MM.1S (cell line): ENCODE results near the gene LIN7A.

Source experiments
- DNase-seq: peaks from one replicate; pipeline ENCODE4 v3.0.0-alpha.2; 2015
- H2AFZ ChIP-seq: fragments of 300-600 bp; sonication (generic); 2 replicates; pipeline ENCODE4 v1.6.0; 2016; ENCODE audit warnings: antibody characterized with exemption, low read length
- H3F3A ChIP-seq: fragments of 300-600 bp; sonication (generic); 2 replicates; pipeline ENCODE4 v1.6.1; 2016; ENCODE audit warnings: mild to moderate bottlenecking, antibody characterized with exemption, low read length, moderate library complexity, mixed read lengths; ENCODE audit not compliant: insufficient read depth
- H3K27ac ChIP-seq: fragments of 300-600 bp; sonication (generic); 2 replicates; pipeline ENCODE4 v1.5.1; 2016; ENCODE audit warnings: mild to moderate bottlenecking, low read length
- H3K27me3 ChIP-seq: fragments of 300-600 bp; sonication (generic); replicated peaks from 2 replicates; pipeline ENCODE4 v1.6.0; 2016; ENCODE audit warnings: low read length; ENCODE audit not compliant: insufficient read depth
- H3K36me3 ChIP-seq: fragments of 300-600 bp; sonication (generic); replicated peaks from 2 replicates; pipeline ENCODE4 v1.6.1; 2016; ENCODE audit warnings: mild to moderate bottlenecking, low read length, mixed read lengths; ENCODE audit not compliant: insufficient read depth
- H3K4me1 ChIP-seq: fragments of 300-600 bp; sonication (generic); 2 replicates; pipeline ENCODE4 v1.6.1; 2016; ENCODE audit warnings: low read length, mixed read lengths
- H3K4me2 ChIP-seq: fragments of 300-600 bp; sonication (generic); 2 replicates; pipeline ENCODE4 v1.6.0; 2016; ENCODE audit warnings: low read depth, low read length
- H3K4me3 ChIP-seq: fragments of 300-600 bp; sonication (generic); 2 replicates; pipeline ENCODE4 v1.5.1; 2016; ENCODE audit warnings: low read length, mixed read lengths
- H3K79me2 ChIP-seq: fragments of 300-600 bp; sonication (generic); 2 replicates; pipeline ENCODE4 v1.6.1; 2016; ENCODE audit warnings: mixed run types, low read length, mixed read lengths
- H3K9ac ChIP-seq: fragments of 300-600 bp; sonication (generic); 2 replicates; pipeline ENCODE4 v1.6.1; 2016; ENCODE audit warnings: low read length, mixed read lengths
- H3K9me2 ChIP-seq: fragments of 300-600 bp; sonication (generic); replicated peaks from 2 replicates; pipeline ENCODE4 v1.6.1; 2016; ENCODE audit warnings: mild to moderate bottlenecking, low read length, mixed read lengths; ENCODE audit not compliant: insufficient read depth
- H3K9me3 ChIP-seq: fragments of 300-600 bp; sonication (generic); replicated peaks from 2 replicates; pipeline ENCODE4 v1.6.1; 2016; ENCODE audit warnings: mild to moderate bottlenecking, low read length, mixed read lengths; ENCODE audit not compliant: insufficient read depth
- H4K20me1 ChIP-seq: fragments of 300-600 bp; sonication (generic); 2 replicates; pipeline ENCODE4 v1.6.1; 2016; ENCODE audit warnings: mild to moderate bottlenecking, low read length, moderate library complexity, mixed read lengths; ENCODE audit not compliant: insufficient read depth
- EZH2 ChIP-seq: fragments of 300-600 bp; sonication (generic); optimal IDR thresholded peaks from 2 replicates; pipeline ENCODE3; 2017; ENCODE audit warnings: low read depth, mild to moderate bottlenecking, antibody characterized with exemption, low read length, mixed read lengths
- EZH2phosphoT487 ChIP-seq: fragments of 300-600 bp; sonication (generic); IDR thresholded peaks from 2 replicates; pipeline ENCODE4 v1.6.1; 2018; ENCODE audit warnings: antibody characterized with exemption, low read length
- TF ChIP-seq, protein P1 (sequence below): fragments of 300-600 bp; sonication (generic); IDR thresholded peaks from 2 replicates; pipeline ENCODE4 v1.5.1; 2016; ENCODE audit warnings: antibody characterized with exemption, low read length, mixed read lengths

Gene LIN7A

DNA sequence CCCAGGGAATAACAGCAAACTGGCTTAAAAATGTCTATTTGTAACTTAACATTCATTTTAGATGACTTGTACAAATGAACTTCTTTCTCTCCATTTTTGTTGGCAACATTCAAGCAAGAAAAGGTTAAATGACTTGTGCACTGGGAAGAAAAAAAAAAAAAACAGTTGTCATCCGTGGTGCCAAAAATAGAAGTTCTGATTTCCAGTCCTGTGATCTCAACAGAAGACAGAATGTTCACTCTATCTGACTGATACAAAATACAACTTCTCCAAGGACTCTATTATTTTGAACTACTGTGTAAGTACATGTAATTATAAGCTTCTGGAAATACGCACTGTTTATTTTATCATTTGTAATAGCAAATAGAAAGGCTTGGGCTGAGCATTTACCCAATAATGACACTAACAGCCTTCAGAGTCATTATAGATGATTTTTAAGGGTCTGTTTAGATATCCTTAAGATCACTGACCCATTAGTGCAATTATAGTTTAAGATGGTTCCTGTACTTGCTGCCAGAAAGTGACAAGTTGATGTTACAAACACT is 59.9 kb downstream of the LIN7A start:
- H2AFZ ChIP-seq, result no peak overlapping the region
- no peak for DNase-seq
- no peaks in the 10 kb centered on the region for H3K27me3 ChIP-seq
- H3K4me1 ChIP-seq, result peaks cover 24% of the 10 kb centered on the region
- peaks cover 5% of the 10 kb centered on the region; the same call in 1 of the 2 replicates for H3F3A ChIP-seq
- H3K9me3 ChIP-seq, result no peaks in the 10 kb centered on the region
- no peaks in the 10 kb centered on the region for H4K20me1 ChIP-seq
- no peak overlapping the region for H3K9ac ChIP-seq
- no peaks in the 10 kb centered on the region for H3K36me3 ChIP-seq
- no peak overlapping the region for H3K27ac ChIP-seq
- H3K9me2 ChIP-seq, result no peaks in the 10 kb centered on the region
- no peak overlapping the region for H3K4me3 ChIP-seq
- H3K79me2 ChIP-seq, result no peaks in the 10 kb centered on the region
- no peak for TF ChIP-seq EZH2
- TF ChIP-seq EZH2phosphoT487, result no peak
- TF ChIP-seq, protein P1, sequence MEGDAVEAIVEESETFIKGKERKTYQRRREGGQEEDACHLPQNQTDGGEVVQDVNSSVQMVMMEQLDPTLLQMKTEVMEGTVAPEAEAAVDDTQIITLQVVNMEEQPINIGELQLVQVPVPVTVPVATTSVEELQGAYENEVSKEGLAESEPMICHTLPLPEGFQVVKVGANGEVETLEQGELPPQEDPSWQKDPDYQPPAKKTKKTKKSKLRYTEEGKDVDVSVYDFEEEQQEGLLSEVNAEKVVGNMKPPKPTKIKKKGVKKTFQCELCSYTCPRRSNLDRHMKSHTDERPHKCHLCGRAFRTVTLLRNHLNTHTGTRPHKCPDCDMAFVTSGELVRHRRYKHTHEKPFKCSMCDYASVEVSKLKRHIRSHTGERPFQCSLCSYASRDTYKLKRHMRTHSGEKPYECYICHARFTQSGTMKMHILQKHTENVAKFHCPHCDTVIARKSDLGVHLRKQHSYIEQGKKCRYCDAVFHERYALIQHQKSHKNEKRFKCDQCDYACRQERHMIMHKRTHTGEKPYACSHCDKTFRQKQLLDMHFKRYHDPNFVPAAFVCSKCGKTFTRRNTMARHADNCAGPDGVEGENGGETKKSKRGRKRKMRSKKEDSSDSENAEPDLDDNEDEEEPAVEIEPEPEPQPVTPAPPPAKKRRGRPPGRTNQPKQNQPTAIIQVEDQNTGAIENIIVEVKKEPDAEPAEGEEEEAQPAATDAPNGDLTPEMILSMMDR, result no peak
- peak overlapping the region; percentile 30; the same call in 1 of the 2 replicates for H3K4me2 ChIP-seq

DNA sequence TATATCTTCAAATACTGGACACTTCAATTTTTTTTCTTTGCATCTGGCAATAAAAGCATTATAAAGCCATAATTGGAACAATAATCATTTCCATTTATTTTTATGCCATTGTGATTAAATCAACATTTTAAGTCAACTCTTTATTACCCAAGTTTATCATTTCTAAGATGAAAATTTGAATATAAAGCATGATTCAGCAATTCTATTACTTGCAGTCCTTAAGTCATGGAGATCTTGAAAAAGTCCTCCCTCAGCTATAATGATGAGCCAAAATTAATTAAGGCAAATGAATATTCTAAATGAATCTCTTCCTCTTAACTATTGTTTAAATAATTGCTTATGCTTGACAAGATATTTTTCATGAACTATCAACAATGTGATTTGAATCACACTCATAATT is 65.7 kb downstream of the LIN7A start:
- no peaks in the 10 kb centered on the region for H3K27me3 ChIP-seq
- H4K20me1 ChIP-seq, result no peaks in the 10 kb centered on the region
- DNase-seq, result no peak
- H3K4me2 ChIP-seq, result no peak overlapping the region
- TF ChIP-seq, protein P1, result no peak
- no peak for TF ChIP-seq EZH2phosphoT487
- no peak for TF ChIP-seq EZH2
- H3K4me1 ChIP-seq, result no peaks in the 10 kb centered on the region
- no peaks in the 10 kb centered on the region for H3K36me3 ChIP-seq
- H3K4me3 ChIP-seq, result no peak overlapping the region
- H3K9me2 ChIP-seq, result no peaks in the 10 kb centered on the region
- H3K9me3 ChIP-seq, result no peaks in the 10 kb centered on the region
- no peak overlapping the region for H3K9ac ChIP-seq
- H3K27ac ChIP-seq, result no peak overlapping the region
- H3K79me2 ChIP-seq, result no peaks in the 10 kb centered on the region
- H2AFZ ChIP-seq, result no peak overlapping the region
- H3F3A ChIP-seq, result no peaks in the 10 kb centered on the region

DNA sequence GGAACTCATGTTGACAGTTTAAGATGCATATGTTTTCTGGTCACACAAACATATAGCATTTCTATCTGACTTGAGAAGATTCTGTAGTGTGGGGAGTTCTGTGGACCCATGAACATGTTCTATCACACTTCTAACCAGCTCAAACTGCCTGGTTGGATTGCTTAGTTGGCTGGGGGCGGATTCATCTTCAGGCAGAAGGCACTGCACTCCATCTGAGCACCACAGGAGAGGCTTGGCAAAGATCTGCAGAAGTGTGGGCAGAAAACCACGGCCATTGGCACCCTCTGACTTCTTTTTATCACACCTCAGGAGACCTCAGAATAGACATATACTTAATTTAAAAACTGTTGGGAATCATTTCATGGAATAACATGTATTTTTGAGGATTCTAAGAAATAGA is 68.5 kb downstream of the LIN7A start:
- no peak for TF ChIP-seq EZH2
- TF ChIP-seq, protein P1, result no peak
- no peak for TF ChIP-seq EZH2phosphoT487
- Histone ChIP-seq H3K27ac (no peak overlapping the region), H3K4me3 (no peak overlapping the region), H3F3A (no peaks in the 10 kb centered on the region), H3K36me3 (no peaks in the 10 kb centered on the region), H4K20me1 (no peaks in the 10 kb centered on the region), H2AFZ (no peak overlapping the region), H3K9me2 (no peaks in the 10 kb centered on the region), H3K4me1 (no peaks in the 10 kb centered on the region), H3K9me3 (no peaks in the 10 kb centered on the region), H3K27me3 (no peaks in the 10 kb centered on the region), H3K79me2 (no peaks in the 10 kb centered on the region), H3K4me2 (no peak overlapping the region), H3K9ac (no peak overlapping the region)
- DNase-seq, result no peak
